ENCODE data around the gene OBP2A.

OBP2A gene

DNA sequence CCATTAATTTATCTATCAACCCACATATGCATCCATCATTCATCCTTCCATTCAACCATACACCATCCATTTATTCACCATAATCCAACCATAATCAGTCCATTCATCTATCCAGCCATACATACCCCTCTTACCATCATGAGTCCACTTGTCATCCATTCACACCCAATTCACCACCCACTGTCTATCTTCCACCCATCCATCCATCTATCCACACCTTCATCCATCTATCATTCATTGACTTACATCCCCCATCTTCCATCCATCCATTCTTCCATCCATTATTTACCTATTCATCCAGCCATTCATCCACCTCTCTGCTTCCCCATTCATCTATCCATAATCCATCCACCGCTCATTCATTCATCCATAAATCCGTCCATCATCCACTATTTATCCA is 33.4 kb downstream of the OBP2A start:
- no peak for TF ChIP-seq Cebpa-rat (IDR thresholded peaks at IDR 0.05)
- Histone ChIP-seq H4K20me1 (no peaks in the 10 kb centered on the region), H3K9ac (no peak overlapping the region), H3K9me3 (no peaks in the 10 kb centered on the region), H3K4me2 (no peak overlapping the region), H3K4me3 (no peak overlapping the region), H3K27ac (no peak overlapping the region), H3K36me3 (no peaks in the 10 kb centered on the region), H3K4me1 (peaks cover 7% of the 10 kb centered on the region), H3K27me3 (no peaks in the 10 kb centered on the region)

DNA sequence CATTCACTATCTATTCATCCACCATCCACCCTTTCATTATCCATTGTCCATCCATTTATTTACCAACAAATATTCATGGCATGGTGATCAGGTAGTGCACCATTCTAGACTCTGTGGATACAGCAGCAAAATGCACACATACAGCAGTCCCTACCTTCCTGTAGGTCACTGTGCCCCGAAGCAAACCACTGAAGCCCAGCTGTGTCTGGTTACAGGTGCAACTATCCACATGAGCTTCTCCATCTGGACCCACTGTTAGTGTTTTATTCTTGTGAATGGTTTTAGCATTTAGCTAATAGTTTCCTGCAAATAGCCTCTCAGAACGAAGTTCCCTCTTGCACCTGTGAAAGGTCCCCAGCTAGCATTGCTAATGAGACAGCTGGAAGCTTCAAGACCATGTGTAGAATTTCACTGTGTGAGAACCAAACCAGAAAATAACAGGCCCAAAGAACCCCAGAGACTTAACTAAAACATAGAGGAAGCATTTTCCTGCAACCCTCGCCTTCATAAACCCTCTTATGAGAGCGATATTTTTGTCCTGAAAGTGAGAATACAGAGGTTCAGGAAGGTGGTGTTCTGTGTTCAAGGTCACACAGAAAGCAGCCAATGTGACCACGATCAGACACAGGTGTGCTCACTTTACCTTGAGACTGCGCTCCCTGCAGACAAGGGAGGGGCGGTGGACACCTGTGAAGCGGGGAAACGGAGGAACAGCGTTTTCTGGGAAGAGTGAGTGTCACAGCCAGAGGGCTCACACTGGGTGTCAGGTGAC is 34.1 kb downstream of the OBP2A start:
- Histone ChIP-seq H3K36me3 (no peaks in the 10 kb centered on the region), H3K4me2 (no peak overlapping the region), H3K27ac (no peak overlapping the region), H3K4me1 (peaks cover 14% of the 10 kb centered on the region), H3K9ac (no peak overlapping the region), H3K27me3 (no peaks in the 10 kb centered on the region), H3K9me3 (no peaks in the 10 kb centered on the region), H3K4me3 (no peak overlapping the region), H4K20me1 (no peaks in the 10 kb centered on the region)
- TF ChIP-seq Cebpa-rat (IDR thresholded peaks at IDR 0.05), result no peak

DNA sequence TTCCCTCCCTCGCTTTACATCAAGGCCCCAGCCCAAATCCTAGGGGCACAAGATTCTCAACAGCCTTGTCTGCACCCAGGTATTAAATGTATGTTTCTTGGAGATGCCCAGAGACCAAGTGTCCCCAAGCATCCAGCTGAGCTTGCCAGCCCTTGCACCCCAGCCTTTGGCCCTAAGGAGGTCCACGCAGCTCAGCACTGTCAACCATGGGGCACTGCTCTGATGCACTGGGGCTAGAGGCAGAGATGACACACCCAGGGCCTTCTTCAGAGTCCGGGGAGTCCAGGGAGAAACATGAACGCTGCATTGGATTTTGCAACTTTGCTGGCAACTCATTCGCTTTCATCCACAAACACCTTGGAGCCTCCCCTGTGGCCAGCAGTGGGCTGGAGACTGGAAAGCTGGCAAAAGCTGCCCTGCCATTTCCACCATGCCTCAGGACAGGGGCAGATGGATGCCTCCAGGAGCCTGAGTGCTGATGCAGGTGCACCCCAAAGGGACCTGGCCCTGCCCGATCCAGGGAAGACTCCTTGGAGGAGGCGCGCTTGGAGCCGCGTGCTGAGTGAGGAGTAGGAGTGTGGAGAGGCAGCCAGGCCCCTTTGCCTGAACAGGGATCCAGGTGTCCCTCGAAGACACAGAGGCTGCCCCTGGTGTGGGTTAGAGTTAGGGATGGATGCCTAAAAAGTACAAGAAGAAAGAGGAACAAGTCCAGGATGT is 34.9 kb downstream of the OBP2A start:
- no peak for TF ChIP-seq Cebpa-rat (IDR thresholded peaks at IDR 0.05)
- no peak overlapping the region for H3K4me2 ChIP-seq
- no peaks in the 10 kb centered on the region for H3K27me3 ChIP-seq

DNA sequence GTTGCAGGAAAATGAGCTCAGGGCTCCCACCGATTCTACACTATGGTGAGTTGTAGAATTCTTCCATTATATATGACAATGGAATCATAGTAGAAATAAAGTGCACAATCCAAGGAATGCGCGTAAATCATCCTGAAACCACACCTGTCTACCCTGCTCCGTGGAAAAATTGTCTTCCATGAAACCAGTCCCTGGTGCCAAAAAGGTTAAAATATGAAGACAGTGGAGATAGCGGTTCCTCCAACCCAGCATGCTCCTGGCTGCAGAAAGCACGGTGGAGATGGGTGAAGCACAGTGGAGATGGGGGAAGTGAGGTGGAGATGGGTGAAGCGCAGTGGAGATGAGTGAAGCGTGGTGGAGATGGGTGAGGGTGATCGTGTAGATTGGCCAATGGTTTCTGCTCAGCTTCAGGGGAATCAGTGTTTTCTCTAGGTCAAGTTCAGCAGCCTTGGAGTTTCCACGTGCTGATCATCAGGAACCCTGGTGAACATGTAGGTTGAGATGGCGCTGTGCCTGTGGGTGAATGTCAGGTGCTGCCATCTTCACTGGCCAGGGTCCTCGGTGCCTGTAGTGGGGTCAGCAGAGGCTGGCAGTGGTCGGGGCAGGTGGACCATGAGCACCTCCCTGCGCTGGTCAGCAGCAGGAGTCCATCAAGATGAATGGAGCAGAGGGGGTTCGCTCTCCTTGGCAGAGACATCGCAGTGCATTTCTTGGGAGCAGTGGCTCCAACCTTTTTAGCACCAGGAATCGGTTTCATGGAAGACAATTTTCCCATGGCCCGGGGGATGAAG is 35.9 kb downstream of the OBP2A start:
- Histone ChIP-seq H3K9ac (no peak overlapping the region), H3K9me3 (no peaks in the 10 kb centered on the region), H3K4me1 (peaks cover 31% of the 10 kb centered on the region), H3K4me2 (no peak overlapping the region), H3K36me3 (no peaks in the 10 kb centered on the region), H3K4me3 (no peak overlapping the region), H4K20me1 (no peaks in the 10 kb centered on the region), H3K27ac (no peak overlapping the region), H3K27me3 (no peaks in the 10 kb centered on the region)
- no peak for TF ChIP-seq Cebpa-rat (IDR thresholded peaks at IDR 0.05)

More for the DNA sequence above, 34.9 kb downstream of the OBP2A start:
- Histone ChIP-seq H3K9me3 (no peaks in the 10 kb centered on the region), H4K20me1 (no peaks in the 10 kb centered on the region), H3K9ac (no peak overlapping the region), H3K36me3 (no peaks in the 10 kb centered on the region), H3K4me3 (no peak overlapping the region), H3K27ac (no peak overlapping the region), H3K4me1 (peaks cover 21% of the 10 kb centered on the region)

DNA sequence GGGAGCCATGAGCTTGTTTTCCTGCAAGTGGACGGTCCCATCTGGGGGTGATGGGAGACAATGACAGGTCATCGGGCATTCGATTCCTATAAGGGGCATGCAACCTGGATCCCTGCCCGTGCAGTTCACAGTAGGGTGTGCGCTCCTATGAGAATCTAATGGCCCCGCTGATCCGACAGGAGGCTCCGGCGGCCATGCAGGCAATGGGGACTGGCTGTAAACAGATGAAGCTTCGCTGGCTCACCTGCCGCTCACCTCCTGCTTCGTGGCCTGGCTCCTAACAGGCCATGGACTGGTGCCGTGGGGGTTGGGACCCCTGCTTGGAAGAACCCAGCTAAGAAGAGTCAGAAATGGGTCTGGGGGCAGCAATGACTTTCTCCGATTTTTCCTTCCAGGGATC is 36.6 kb downstream of the OBP2A start:
- no peaks in the 10 kb centered on the region for H3K9me3 ChIP-seq
- H3K4me2 ChIP-seq, result no peak overlapping the region
- no peak overlapping the region for H3K9ac ChIP-seq
- H3K27ac ChIP-seq, result no peak overlapping the region
- no peak overlapping the region for H3K4me3 ChIP-seq
- H3K36me3 ChIP-seq, result no peaks in the 10 kb centered on the region
- no peaks in the 10 kb centered on the region for H3K27me3 ChIP-seq
- peaks cover 36% of the 10 kb centered on the region for H3K4me1 ChIP-seq
- TF ChIP-seq Cebpa-rat (IDR thresholded peaks at IDR 0.05), result no peak
- no peaks in the 10 kb centered on the region for H4K20me1 ChIP-seq

DNA sequence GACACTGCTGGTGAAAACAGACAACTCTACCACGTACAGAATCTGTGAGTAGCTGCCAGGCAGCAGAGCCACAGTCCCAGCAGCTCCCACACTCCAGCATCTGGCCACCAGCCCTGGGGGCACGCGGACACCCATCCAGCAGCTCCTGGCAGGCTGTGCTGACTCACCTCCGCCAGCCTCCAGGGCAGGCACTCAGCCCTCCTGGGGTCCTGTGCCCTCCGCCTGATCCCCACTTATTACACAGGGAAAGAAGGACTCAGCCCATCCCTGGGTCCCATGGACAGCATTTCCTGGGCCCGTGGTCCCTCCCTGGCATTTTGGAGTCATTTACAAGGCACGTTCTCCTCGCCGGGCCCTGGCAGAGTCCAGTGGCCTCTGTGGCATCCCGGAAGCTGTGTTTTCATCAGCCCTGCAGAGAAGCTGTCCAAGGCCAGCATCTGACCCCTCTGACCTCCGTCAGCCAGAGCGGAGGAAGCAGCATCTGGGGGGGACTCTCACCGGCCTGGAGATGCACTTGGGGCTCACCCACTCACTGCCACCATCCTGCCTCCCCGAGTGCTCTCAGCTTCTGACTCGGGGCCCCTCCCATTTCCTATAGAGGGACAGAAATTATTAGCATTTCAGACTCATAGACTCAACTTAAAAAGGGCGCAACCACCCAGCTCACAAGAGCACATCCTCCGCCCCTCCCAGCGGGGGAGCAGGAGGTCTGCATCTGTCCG is 37.2 kb downstream of the OBP2A start:
- no peak overlapping the region for H3K4me2 ChIP-seq
- no peak overlapping the region for H3K4me3 ChIP-seq
- no peaks in the 10 kb centered on the region for H3K9me3 ChIP-seq
- H3K27me3 ChIP-seq, result no peaks in the 10 kb centered on the region
- peaks cover 42% of the 10 kb centered on the region for H3K4me1 ChIP-seq
- H4K20me1 ChIP-seq, result no peaks in the 10 kb centered on the region
- TF ChIP-seq Cebpa-rat (IDR thresholded peaks at IDR 0.05), result no peak
- H3K9ac ChIP-seq, result no peak overlapping the region
- H3K36me3 ChIP-seq, result no peaks in the 10 kb centered on the region
- H3K27ac ChIP-seq, result no peak overlapping the region

DNA sequence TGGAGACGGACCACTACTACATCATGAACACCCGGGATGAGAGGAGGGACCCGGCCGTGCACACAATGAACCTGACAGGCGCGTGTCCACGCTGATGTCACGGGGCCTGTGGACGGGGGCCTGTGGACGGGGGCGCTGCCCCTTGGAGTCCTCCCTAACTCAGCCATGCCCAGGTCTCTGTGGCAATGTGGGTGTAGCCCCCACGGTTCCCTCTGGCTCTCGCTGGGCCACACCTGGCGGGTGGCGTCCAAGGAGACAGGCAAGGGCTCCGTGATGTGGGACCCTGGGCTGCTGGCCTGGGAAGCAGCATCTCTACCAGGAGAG is 37.7 kb downstream of the OBP2A start:
- Histone ChIP-seq H4K20me1 (no peaks in the 10 kb centered on the region), H3K9ac (no peak overlapping the region), H3K27ac (no peak overlapping the region), H3K4me2 (no peak overlapping the region), H3K36me3 (no peaks in the 10 kb centered on the region), H3K27me3 (no peaks in the 10 kb centered on the region), H3K4me3 (no peak overlapping the region), H3K9me3 (no peaks in the 10 kb centered on the region), H3K4me1 (peaks cover 42% of the 10 kb centered on the region)
- no peak for TF ChIP-seq Cebpa-rat (IDR thresholded peaks at IDR 0.05)

DNA sequence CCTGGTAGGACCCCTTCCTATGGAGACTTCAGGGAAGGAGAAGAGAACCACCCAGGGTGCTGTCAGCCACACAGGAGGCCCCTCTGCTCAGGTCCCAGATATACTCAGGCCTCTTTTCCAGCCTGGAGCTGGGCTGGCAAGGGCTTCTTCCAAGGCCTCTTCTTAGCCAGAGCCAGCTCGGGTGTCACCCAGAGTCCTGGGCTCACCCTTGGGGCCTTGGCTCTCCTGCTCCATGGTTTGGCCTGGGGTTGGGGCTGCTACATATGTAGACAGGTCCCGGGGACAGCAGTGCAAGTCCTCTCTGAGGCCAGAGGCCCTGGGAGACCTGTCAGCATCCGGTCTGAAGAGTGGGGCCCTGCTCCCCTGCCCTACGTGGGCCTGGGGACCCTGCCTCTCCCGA is 38.4 kb downstream of the OBP2A start:
- Histone ChIP-seq H3K9ac (no peak overlapping the region; the same call in 1 of the 2 replicates), H4K20me1 (no peaks in the 10 kb centered on the region), H3K27me3 (no peaks in the 10 kb centered on the region), H3K4me2 (peak overlapping the region; percentile 73), H3K4me1 (peaks cover 42% of the 10 kb centered on the region), H3K9me3 (no peaks in the 10 kb centered on the region), H3K4me3 (no peak overlapping the region), H3K27ac (peak overlapping the region; percentile 38; the same call in 1 of the 2 replicates), H3K36me3 (no peaks in the 10 kb centered on the region)
- no peak for TF ChIP-seq Cebpa-rat (IDR thresholded peaks at IDR 0.05)

DNA sequence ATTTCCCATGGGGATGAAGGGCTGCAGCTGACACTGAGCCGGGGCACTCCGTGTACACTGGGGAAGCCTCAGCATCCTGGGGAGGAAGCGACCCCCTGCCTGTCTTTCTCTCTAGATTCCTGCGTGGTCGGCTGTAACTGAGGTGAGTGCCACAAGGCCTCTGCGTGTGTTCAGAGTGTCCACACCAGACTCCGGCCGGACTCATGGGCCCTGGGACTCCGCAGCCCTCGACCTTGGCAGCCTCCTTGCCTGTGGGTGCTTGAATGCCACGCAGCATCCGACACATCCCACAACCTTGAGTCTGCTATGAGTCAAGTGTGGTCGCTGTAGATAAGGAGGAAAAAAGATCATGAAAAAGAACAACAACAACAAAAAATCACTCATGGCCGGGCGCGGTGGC is 39.0 kb downstream of the OBP2A start:
- H3K9me3 ChIP-seq, result no peaks in the 10 kb centered on the region
- H3K36me3 ChIP-seq, result no peaks in the 10 kb centered on the region
- H3K4me1 ChIP-seq, result peaks cover 42% of the 10 kb centered on the region
- H3K27me3 ChIP-seq, result no peaks in the 10 kb centered on the region
- peak overlapping the region; percentile 73 for H3K4me2 ChIP-seq
- no peak for TF ChIP-seq Cebpa-rat (IDR thresholded peaks at IDR 0.05)
- peak overlapping the region; percentile 38; the same call in 1 of the 2 replicates for H3K27ac ChIP-seq
- H3K9ac ChIP-seq, result peak overlapping the region; percentile 29; the same call in 1 of the 2 replicates
- H4K20me1 ChIP-seq, result no peaks in the 10 kb centered on the region
- H3K4me3 ChIP-seq, result peak overlapping the region; percentile 27; the same call in 1 of the 2 replicates

Measured in BLaER1 (cell line).